HG02885 (cell line): ENCODE measurements around the gene TBC1D10A.
"Not testable (repeated sequence)": the region's sequence is repeated elsewhere in the genome, so short reads cannot be mapped to it uniquely, and the experiment has no call there.

ENCODE experiments used
- ATAC-seq: cut with Tn5 transposase; IDR thresholded peaks from one replicate; pipeline ENCODE4 v1.9.1; 2021; ENCODE audit warnings: mild to moderate bottlenecking; ENCODE audit not compliant: unreplicated experiment, poor library complexity

TBC1D10A gene

GRCh38 chr22:30348404-30348803 lies 21.7 kb upstream of the TBC1D10A start:
- ATAC-seq: no peak

- no peak for ATAC-seq
Observed at GRCh38 chr22:30347255-30347892, 20.6 kb upstream of the TBC1D10A start.

- ATAC-seq: no peak
Observed at GRCh38 chr22:30344447-30345200, 17.9 kb upstream of the TBC1D10A start.

- ATAC-seq: no peak
Observed at GRCh38 chr22:30340911-30341685, 14.4 kb upstream of the TBC1D10A start.

GRCh38 chr22:30338802-30339201 lies 12.1 kb upstream of the TBC1D10A start:
- no peak for ATAC-seq

GRCh38 chr22:30338341-30338740 lies 11.6 kb upstream of the TBC1D10A start:
- ATAC-seq: not testable (repeated sequence)

GRCh38 chr22:30337461-30337778 lies 10.7 kb upstream of the TBC1D10A start:
- no peak for ATAC-seq

GRCh38 chr22:30336752-30337460 lies 10.2 kb upstream of the TBC1D10A start:
- ATAC-seq: no peak

- ATAC-seq: no peak
Observed at GRCh38 chr22:30335236-30335635, 8.5 kb upstream of the TBC1D10A start.

GRCh38 chr22:30334646-30335045 lies 7.9 kb upstream of the TBC1D10A start:
- ATAC-seq: no peak

- no peak for ATAC-seq
Observed at GRCh38 chr22:30333707-30334087, 7.0 kb upstream of the TBC1D10A start.

- ATAC-seq: no peak
Observed at GRCh38 chr22:30332994-30333706, 6.4 kb upstream of the TBC1D10A start.

GRCh38 chr22:30332551-30332950 lies 5.8 kb upstream of the TBC1D10A start:
- ATAC-seq: no peak

GRCh38 chr22:30328466-30329049 lies 1.8 kb upstream of the TBC1D10A start:
- ATAC-seq: no peak

- ATAC-seq: no peak
Observed at GRCh38 chr22:30327864-30328345, 1.2 kb upstream of the TBC1D10A start.

- peak; percentile 34 for ATAC-seq
Observed at GRCh38 chr22:30326255-30326705, 461 bp downstream of the TBC1D10A start.

GRCh38 chr22:30325724-30326254 lies 952 bp downstream of the TBC1D10A start:
- ATAC-seq: no peak

GRCh38 chr22:30325065-30325720 lies 1.5 kb downstream of the TBC1D10A start:
- ATAC-seq: no peak
